Measurements from ENCODE around the gene PRLHR. TPM values are rescaled to one million over a fixed set of nuclear protein-coding genes. Genes with fewer than 3 reads are reported as not detected.

Gene PRLHR
- not detected for total RNA-seq

- no peak for DNase-seq (ENCODE audit: low spot score)
- no peaks in the 10 kb centered on the region for H3K4me1 ChIP-seq (ENCODE audit: control insufficient read depth in 1 of 2, low read depth in 2 of 2)
- no peak within 1 kb of the TSS for H3K4me3 ChIP-seq
- ATAC-seq (ENCODE audit: insufficient number of reproducible peaks, low FRiP score, low read depth) = no peak
- H3K27me3 ChIP-seq (replicated peaks; ENCODE audit: insufficient read depth) = peaks cover 19% of the 10 kb centered on the region
- H3K36me3 ChIP-seq = no peaks in the 10 kb centered on the region
- H3K9me3 ChIP-seq = no peaks in the 10 kb centered on the region
- TF ChIP-seq CTCF (IDR thresholded peaks at IDR 0.05) = no peak
- H3K27ac ChIP-seq = no peak within 1 kb of the TSS
These were observed at the start of gene PRLHR for GRCh38 chr10:118595598-118596425. Gene PRLHR (minus strand): TSS chr10:118595648. CDS start chr10:118595244, 404 bp downstream.

- ATAC-seq (ENCODE audit: insufficient number of reproducible peaks, low FRiP score, low read depth) (no peak), DNase-seq (ENCODE audit: low spot score) (no peak)
- no peak overlapping the region for H3K4me3 ChIP-seq
- TF ChIP-seq CTCF (IDR thresholded peaks at IDR 0.05) = no peak
- H3K27me3 ChIP-seq (replicated peaks; ENCODE audit: insufficient read depth) = no peaks in the 10 kb centered on the region
- no peaks in the 10 kb centered on the region for H3K36me3 ChIP-seq
- H3K27ac ChIP-seq = no peak overlapping the region
- H3K4me1 ChIP-seq (ENCODE audit: control insufficient read depth in 1 of 2, low read depth in 2 of 2) = no peaks in the 10 kb centered on the region
- H3K9me3 ChIP-seq = no peaks in the 10 kb centered on the region
These were observed 46.8 kb upstream of the PRLHR start for GRCh38 chr10:118642228-118642627.

- Histone ChIP-seq H3K27ac (no peak overlapping the region), H3K9me3 (no peaks in the 10 kb centered on the region), H3K36me3 (no peaks in the 10 kb centered on the region), H3K4me1 (ENCODE audit: control insufficient read depth in 1 of 2, low read depth in 2 of 2) (no peaks in the 10 kb centered on the region), H3K4me3 (no peak overlapping the region), H3K27me3 (replicated peaks; ENCODE audit: insufficient read depth) (no peaks in the 10 kb centered on the region)
- ATAC-seq (ENCODE audit: insufficient number of reproducible peaks, low FRiP score, low read depth) = no peak
- TF ChIP-seq CTCF (IDR thresholded peaks at IDR 0.05) = no peak
- no peak for DNase-seq (ENCODE audit: low spot score)
These were observed 43.2 kb upstream of the PRLHR start for GRCh38 chr10:118638680-118639079.

GRCh38 chr10:118635674-118636402, 40.4 kb upstream of the PRLHR start:
- TF ChIP-seq CTCF (IDR thresholded peaks at IDR 0.05) = no peak
- H3K27ac ChIP-seq = no peak overlapping the region
- H3K4me3 ChIP-seq = no peak overlapping the region
- no peaks in the 10 kb centered on the region for H3K9me3 ChIP-seq
- no peaks in the 10 kb centered on the region for H3K36me3 ChIP-seq
- DNase-seq (ENCODE audit: low spot score) (no peak), ATAC-seq (ENCODE audit: insufficient number of reproducible peaks, low FRiP score, low read depth) (no peak)
- no peaks in the 10 kb centered on the region for H3K27me3 ChIP-seq (replicated peaks; ENCODE audit: insufficient read depth)
- H3K4me1 ChIP-seq (ENCODE audit: control insufficient read depth in 1 of 2, low read depth in 2 of 2) = no peaks in the 10 kb centered on the region

- no peak for TF ChIP-seq CTCF (IDR thresholded peaks at IDR 0.05)
- no peaks in the 10 kb centered on the region for H3K27me3 ChIP-seq (replicated peaks; ENCODE audit: insufficient read depth)
- no peaks in the 10 kb centered on the region for H3K9me3 ChIP-seq
- peaks cover 0 to 4% of the 10 kb centered on the region in 2 donors for H3K4me1 ChIP-seq (ENCODE audit: control insufficient read depth in 1 of 2, low read depth in 2 of 2)
- H3K27ac ChIP-seq = no peak overlapping the region
- no peak for DNase-seq (ENCODE audit: low spot score)
- no peak overlapping the region for H3K4me3 ChIP-seq
- H3K36me3 ChIP-seq = no peaks in the 10 kb centered on the region
- ATAC-seq (ENCODE audit: insufficient number of reproducible peaks, low FRiP score, low read depth) = no peak
These were observed 38.3 kb upstream of the PRLHR start for GRCh38 chr10:118633786-118634185.

Data from thoracic aorta (tissue), 2 donors.